Lower lobe of right lung (tissue), 2 donors: ENCODE data around the gene RFX3. TPM values are rescaled to one million over a fixed set of nuclear protein-coding genes. Genes with fewer than 3 reads are reported as not detected.

Experiments
- ATAC-seq, 2 donors: fragments of 200-7000 bp; cut with Tn5 transposase; one replicate each; pipeline ENCODE4 v1.9.1; 2020 to 2022; ENCODE audit warnings: mild to moderate bottlenecking in 2 of 2, moderate library complexity in 2 of 2
- DNase-seq: peaks from one replicate; pipeline ENCODE4 v3.0.0-alpha.2; 2020
- H3K27ac ChIP-seq: fragments of 200-600 bp; one replicate; pipeline ENCODE4 v1.8.0; 2022
- H3K27me3 ChIP-seq: fragments of 200-600 bp; one replicate; pipeline ENCODE4 v1.8.0; 2022; ENCODE audit warnings: low read depth
- H3K36me3 ChIP-seq: fragments of 200-600 bp; one replicate; pipeline ENCODE4 v1.8.0; 2022; ENCODE audit warnings: mild to moderate bottlenecking
- H3K4me1 ChIP-seq: fragments of 200-600 bp; one replicate; pipeline ENCODE4 v1.8.0; 2022
- H3K4me3 ChIP-seq: fragments of 200-600 bp; one replicate; pipeline ENCODE4 v1.8.0; 2022; ENCODE audit warnings: mild to moderate bottlenecking
- H3K9me3 ChIP-seq: fragments of 200-600 bp; one replicate; pipeline ENCODE4 v1.8.0; 2022
- intact Hi-C: fragments of 100-400 bp; cut with DNase I; formaldehyde crosslinking; loops from one replicate; pipeline ENCODE4 v1.11.0; 2022
- total RNA-seq: library from RNA; stranded (reverse); fragmentation: NEBNext Ultra II Directional; extraction: Animal tissue kit (Norgen Biotek cat#: 25700); gene quantifications from one replicate; pipeline ENCODE4 v1.2.1, GENCODE V29; 2021
- TF ChIP-seq, protein P1 (sequence below): fragments of 200-600 bp; IDR thresholded peaks from one replicate; pipeline ENCODE4 v1.8.0; 2022; ENCODE audit warnings: antibody characterized with exemption, mild to moderate bottlenecking
- donor health status: DM: no; HTN: yes; CAD: no; lungs with severe emphysema.

RFX3 gene
- total RNA-seq, 1 donor from 2014 or later = 25.4 TPM

DNA sequence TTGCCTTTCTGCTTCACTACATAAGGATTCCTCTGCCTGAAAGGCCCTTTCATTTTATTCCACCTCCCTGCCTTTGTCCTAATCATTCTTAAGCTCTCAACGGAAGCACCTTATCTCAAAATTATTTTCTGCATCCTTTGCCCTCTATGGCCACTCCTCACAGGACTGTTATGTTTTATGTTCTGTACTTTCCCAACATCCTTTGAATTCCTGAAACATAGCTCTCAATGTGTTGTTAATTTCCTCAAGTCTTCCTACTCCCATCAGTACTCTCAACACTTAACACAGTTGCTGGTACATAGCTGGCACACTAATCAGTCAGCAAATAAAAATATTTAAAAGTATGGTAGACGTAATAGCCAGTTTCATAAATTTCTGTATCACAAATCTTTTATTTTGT lies 193.0 kb downstream of the RFX3 start:
- ATAC-seq = peak; percentile 78 to 79
- H3K4me1 ChIP-seq = peaks cover 20% of the 10 kb centered on the region
- H3K9me3 ChIP-seq = no peaks in the 10 kb centered on the region
- intact Hi-C loops = no loop called here
- no peak overlapping the region for H3K4me3 ChIP-seq
- TF ChIP-seq, protein P1, sequence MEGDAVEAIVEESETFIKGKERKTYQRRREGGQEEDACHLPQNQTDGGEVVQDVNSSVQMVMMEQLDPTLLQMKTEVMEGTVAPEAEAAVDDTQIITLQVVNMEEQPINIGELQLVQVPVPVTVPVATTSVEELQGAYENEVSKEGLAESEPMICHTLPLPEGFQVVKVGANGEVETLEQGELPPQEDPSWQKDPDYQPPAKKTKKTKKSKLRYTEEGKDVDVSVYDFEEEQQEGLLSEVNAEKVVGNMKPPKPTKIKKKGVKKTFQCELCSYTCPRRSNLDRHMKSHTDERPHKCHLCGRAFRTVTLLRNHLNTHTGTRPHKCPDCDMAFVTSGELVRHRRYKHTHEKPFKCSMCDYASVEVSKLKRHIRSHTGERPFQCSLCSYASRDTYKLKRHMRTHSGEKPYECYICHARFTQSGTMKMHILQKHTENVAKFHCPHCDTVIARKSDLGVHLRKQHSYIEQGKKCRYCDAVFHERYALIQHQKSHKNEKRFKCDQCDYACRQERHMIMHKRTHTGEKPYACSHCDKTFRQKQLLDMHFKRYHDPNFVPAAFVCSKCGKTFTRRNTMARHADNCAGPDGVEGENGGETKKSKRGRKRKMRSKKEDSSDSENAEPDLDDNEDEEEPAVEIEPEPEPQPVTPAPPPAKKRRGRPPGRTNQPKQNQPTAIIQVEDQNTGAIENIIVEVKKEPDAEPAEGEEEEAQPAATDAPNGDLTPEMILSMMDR = no peak
- no peak overlapping the region for H3K27ac ChIP-seq
- H3K36me3 ChIP-seq = no peaks in the 10 kb centered on the region
- H3K27me3 ChIP-seq = no peaks in the 10 kb centered on the region
- no peak for DNase-seq

DNA sequence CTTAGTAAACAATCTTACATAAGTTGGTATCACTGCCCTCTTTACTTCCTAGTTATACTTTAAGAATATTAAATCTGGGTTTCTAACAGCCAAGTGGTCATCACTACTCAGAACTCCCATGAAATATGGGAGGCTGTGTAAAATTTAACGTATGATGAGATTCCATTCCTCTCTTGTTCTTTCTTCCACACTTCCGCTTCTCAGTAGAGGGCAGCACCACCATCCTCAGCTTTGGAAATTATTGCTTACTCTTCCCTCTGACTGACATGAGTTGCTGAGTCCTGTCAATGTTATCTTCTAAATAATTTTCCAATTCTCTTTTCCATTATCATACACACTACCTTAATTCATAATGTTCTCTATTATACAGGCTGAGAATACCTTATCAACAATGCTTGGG lies 194.0 kb downstream of the RFX3 start:
- Histone ChIP-seq H3K36me3 (no peaks in the 10 kb centered on the region), H3K27me3 (no peaks in the 10 kb centered on the region), H3K4me3 (no peak overlapping the region), H3K4me1 (peaks cover 12% of the 10 kb centered on the region), H3K9me3 (no peaks in the 10 kb centered on the region), H3K27ac (no peak overlapping the region)
- intact Hi-C loops = no loop called here
- DNase-seq (no peak), ATAC-seq (no peak)
- TF ChIP-seq, protein P1 = peak; percentile 13

DNA sequence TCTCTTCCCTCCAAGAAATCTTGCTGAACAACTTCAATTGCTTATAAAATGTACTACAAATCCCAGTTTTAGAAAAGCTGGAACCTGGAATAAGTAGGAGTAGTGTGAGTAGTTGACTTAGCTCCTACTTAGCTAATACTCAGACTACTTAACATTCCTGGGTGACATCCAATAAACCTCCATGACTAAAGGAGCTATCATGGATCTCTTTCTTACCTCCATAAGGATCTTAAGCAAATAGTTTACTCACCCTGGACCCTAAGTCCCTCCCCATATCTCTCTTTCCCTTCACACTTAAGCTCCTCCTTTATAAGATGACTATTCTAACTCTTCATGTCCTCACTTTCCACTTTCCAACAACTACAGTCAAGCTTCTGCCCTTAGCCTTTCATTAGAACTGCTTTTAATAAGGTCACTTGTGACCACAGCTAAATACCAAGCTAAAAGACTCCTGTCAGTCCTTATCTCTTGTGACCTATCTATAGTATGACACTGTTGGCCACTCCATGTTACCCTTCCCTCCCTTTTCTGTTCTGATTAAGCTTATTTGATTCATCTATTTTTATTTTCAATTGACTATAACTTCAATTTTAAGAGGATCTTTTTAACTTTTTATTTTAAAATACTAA lies 194.9 kb downstream of the RFX3 start:
- Histone ChIP-seq H3K27ac (no peak overlapping the region), H3K4me1 (peaks cover 12% of the 10 kb centered on the region), H3K27me3 (no peaks in the 10 kb centered on the region), H3K36me3 (no peaks in the 10 kb centered on the region), H3K4me3 (no peak overlapping the region), H3K9me3 (no peaks in the 10 kb centered on the region)
- TF ChIP-seq, protein P1 = no peak
- intact Hi-C loops = no loop called here
- DNase-seq (no peak), ATAC-seq (peak; percentile 79 to 93)

DNA sequence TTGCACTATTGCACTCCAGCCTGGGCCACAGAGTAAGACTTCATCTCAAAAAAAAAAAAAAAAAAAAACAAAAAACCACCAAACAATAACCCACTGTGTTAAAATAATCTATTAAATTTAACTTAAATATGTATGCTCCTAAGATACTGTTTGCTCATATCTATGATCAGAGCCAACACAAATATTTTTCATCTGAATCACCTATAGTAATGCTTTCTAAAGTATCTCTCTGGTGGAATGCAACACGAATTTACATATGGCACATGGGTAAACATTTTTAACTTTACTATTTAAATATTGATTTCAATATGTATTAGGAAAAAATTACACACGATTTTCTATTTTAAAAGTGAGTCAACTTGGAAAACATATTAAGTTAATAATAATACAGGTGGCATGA lies 196.4 kb downstream of the RFX3 start:
- ATAC-seq = no peak

DNA sequence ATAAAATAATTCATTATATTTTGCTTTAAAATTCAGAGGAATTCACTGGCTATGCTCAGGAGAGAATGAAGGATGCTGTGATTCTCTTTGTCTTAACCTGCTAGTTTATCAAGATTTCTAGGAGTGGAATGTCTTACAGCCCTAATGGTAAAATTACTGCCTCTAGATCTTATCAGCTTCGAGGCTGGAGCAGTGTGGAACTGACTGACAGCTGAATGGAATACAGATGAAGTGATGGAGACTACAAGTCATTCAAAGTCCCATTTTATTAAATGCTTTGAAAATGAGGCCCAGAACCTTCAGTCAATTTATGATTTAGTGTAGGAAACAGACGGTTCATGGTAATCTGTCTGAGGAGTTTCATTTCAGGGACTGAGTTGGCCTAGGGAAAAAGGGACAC lies 202.1 kb downstream of the RFX3 start:
- ATAC-seq (no peak), DNase-seq (no peak)
- Histone ChIP-seq H3K9me3 (no peaks in the 10 kb centered on the region), H3K27ac (no peak overlapping the region), H3K4me1 (no peaks in the 10 kb centered on the region), H3K27me3 (no peaks in the 10 kb centered on the region), H3K4me3 (no peak overlapping the region), H3K36me3 (no peaks in the 10 kb centered on the region)
- intact Hi-C loops = no loop called here
- TF ChIP-seq, protein P1 = no peak

More for the DNA sequence above, 196.4 kb downstream of the RFX3 start:
- no peaks in the 10 kb centered on the region for H3K27me3 ChIP-seq
- intact Hi-C loops = no loop called here
- no peak overlapping the region for H3K4me3 ChIP-seq
- TF ChIP-seq, protein P1 = no peak
- no peak for DNase-seq
- H3K36me3 ChIP-seq = no peaks in the 10 kb centered on the region
- H3K9me3 ChIP-seq = no peaks in the 10 kb centered on the region
- peaks cover 12% of the 10 kb centered on the region for H3K4me1 ChIP-seq
- no peak overlapping the region for H3K27ac ChIP-seq
